ENCODE measurements around the gene USP14. TPM values are rescaled to one million over a fixed set of nuclear protein-coding genes. Genes with fewer than 3 reads are reported as not detected.
"Not testable (repeated sequence)": the region's sequence is repeated elsewhere in the genome, so short reads cannot be mapped to it uniquely, and the experiment has no call there.

Gene USP14
- total RNA-seq (2014; rRNA removed; shearing (Covaris generic)), result 16.6 and 16.7 TPM in 2 replicates

- peak; percentile 93 for DNase-seq (ENCODE audit: low read depth)
Measured at GRCh38 chr18:158128-159036, at the start of gene USP14. USP14 (plus strand) TSS chr18:158557; CDS start chr18:158699, 142 bp downstream.

- DNase-seq (ENCODE audit: low read depth), result not testable (repeated sequence)
Measured at GRCh38 chr18:108665-109063, 49.7 kb upstream of the USP14 start.

- DNase-seq (ENCODE audit: low read depth), result not testable (repeated sequence)
Measured at GRCh38 chr18:109130-109921, 49.0 kb upstream of the USP14 start.

- not testable (repeated sequence) for DNase-seq (ENCODE audit: low read depth)
Measured at GRCh38 chr18:109922-110261, 48.5 kb upstream of the USP14 start.

- DNase-seq (ENCODE audit: low read depth), result not testable (repeated sequence)
Measured at GRCh38 chr18:110351-111201, 47.8 kb upstream of the USP14 start.

GRCh38 chr18:111306-112014 is 46.9 kb upstream of the USP14 start:
- DNase-seq (ENCODE audit: low read depth), result peak; percentile 53

GRCh38 chr18:112015-112733 is 46.2 kb upstream of the USP14 start:
- DNase-seq (ENCODE audit: low read depth), result not testable (repeated sequence)

GRCh38 chr18:120539-121260 is 37.7 kb upstream of the USP14 start:
- DNase-seq (ENCODE audit: low read depth), result peak; percentile 36

- no peak for DNase-seq (ENCODE audit: low read depth)
Measured at GRCh38 chr18:135045-135444, 23.3 kb upstream of the USP14 start.

GRCh38 chr18:136433-136832 is 21.9 kb upstream of the USP14 start:
- DNase-seq (ENCODE audit: low read depth), result peak; percentile 17

GRCh38 chr18:137327-137726 is 21.0 kb upstream of the USP14 start:
- DNase-seq (ENCODE audit: low read depth), result no peak

GRCh38 chr18:140670-141266 is 17.6 kb upstream of the USP14 start:
- no peak for DNase-seq (ENCODE audit: low read depth)

- not testable (repeated sequence) for DNase-seq (ENCODE audit: low read depth)
Measured at GRCh38 chr18:142624-143296, 15.6 kb upstream of the USP14 start.

GRCh38 chr18:148841-149240 is 9.5 kb upstream of the USP14 start:
- no peak for DNase-seq (ENCODE audit: low read depth)

- DNase-seq (ENCODE audit: low read depth), result no peak
Measured at GRCh38 chr18:154151-154550, 4.2 kb upstream of the USP14 start.

GRCh38 chr18:155688-156087 is 2.7 kb upstream of the USP14 start:
- no peak for DNase-seq (ENCODE audit: low read depth)

- no peak for DNase-seq (ENCODE audit: low read depth)
Measured at GRCh38 chr18:156514-157230, 1.7 kb upstream of the USP14 start.

- DNase-seq (ENCODE audit: low read depth), result peak; percentile 13
Measured at GRCh38 chr18:159037-159652, 788 bp downstream of the USP14 start.

All from RPMI7951 (cell line).